CD4-positive, alpha-beta T cell treated with Interleukin-12 subunit alpha and Interleukin-12 subunit beta, for 1 hour (primary cell): ENCODE results near the gene SYNDIG1.

Experiments
- DNase-seq: peaks from one replicate; pipeline ENCODE4 v3.0.0-alpha.2; 2020

Gene SYNDIG1

GRCh38 chr20:24699321-24700165, 230.1 kb downstream of the SYNDIG1 start:
- DNase-seq, result no peak

- DNase-seq, result no peak
Measured at GRCh38 chr20:24700166-24700860, 230.9 kb downstream of the SYNDIG1 start.

- DNase-seq, result no peak
Measured at GRCh38 chr20:24701027-24701426, 231.6 kb downstream of the SYNDIG1 start.

DNA sequence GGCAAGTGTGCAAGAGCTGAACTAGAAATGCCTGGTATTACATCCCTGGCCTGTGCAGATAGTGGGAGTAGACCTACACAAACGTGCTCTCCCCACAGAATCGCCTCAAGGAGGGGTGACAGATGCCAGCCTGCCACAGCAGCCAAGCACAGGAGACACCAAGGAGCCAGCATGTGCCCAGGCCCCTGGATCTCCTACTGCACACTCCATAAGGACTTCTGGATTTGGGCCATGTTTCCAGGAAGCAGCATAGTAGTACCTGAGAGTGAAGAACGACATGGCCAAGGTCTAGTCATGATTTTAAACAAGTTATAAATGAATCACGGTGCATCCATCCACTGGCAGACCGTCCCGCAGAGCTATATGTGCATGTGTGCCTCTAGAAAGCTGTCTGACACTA, 232.2 kb downstream of the SYNDIG1 start:
- DNase-seq, result no peak

DNA sequence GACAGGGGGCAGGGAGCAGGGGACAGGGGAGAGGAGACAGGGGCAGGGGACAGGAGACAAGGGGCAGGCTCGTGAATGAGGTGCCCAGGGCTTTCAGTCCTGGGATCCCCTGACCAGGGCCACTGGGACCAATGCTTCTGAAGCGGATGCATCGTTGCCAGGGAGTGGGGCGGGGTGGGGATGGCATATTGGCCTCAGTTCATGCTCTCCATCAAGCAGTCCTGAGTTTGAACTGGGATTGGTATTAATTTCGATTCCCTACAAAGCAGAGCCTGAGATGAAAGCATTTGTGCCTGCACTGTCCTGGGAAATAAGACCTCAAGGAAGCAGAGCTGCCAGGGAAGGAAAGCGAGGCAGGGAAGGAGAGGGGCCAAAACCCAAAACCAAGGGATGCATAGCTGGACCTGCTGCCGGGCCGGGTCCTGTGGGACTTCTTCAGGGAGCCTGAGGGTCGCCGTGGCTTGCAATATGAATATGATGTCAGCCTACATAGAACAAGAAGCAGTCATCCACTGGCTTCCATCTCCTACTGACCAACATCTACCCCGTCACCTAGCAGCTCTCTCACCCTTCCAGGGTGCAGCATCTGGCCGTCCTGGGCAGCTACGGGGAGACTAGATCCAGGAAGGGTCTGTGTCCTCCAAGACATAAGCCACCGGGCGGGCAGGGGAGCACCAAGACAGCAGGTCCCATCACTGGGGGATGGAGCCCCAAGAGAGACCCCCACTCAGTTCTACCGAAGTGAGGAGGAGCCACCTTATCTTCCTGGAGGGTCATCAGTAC, 233.3 kb downstream of the SYNDIG1 start:
- no peak for DNase-seq

DNA sequence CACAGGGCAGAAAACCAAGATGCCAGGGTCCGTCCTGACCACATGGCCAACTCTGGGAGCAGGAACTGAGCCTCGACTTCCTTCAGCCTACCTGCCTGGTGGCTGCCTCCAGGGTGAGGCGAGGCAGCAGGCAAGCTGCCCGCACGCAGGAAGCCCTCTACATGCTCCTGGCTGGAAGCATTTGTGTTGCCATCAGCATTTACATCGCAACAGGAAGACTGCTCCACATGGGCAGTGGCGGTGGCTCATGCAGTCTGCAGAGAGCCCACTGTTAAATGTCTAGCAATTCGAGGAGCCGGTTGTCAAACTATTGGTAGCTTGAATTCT, 233.8 kb downstream of the SYNDIG1 start:
- no peak for DNase-seq

- no peak for DNase-seq
Measured at GRCh38 chr20:24704899-24705298, 235.5 kb downstream of the SYNDIG1 start.

GRCh38 chr20:24705486-24705885, 236.1 kb downstream of the SYNDIG1 start:
- DNase-seq, result no peak

DNA sequence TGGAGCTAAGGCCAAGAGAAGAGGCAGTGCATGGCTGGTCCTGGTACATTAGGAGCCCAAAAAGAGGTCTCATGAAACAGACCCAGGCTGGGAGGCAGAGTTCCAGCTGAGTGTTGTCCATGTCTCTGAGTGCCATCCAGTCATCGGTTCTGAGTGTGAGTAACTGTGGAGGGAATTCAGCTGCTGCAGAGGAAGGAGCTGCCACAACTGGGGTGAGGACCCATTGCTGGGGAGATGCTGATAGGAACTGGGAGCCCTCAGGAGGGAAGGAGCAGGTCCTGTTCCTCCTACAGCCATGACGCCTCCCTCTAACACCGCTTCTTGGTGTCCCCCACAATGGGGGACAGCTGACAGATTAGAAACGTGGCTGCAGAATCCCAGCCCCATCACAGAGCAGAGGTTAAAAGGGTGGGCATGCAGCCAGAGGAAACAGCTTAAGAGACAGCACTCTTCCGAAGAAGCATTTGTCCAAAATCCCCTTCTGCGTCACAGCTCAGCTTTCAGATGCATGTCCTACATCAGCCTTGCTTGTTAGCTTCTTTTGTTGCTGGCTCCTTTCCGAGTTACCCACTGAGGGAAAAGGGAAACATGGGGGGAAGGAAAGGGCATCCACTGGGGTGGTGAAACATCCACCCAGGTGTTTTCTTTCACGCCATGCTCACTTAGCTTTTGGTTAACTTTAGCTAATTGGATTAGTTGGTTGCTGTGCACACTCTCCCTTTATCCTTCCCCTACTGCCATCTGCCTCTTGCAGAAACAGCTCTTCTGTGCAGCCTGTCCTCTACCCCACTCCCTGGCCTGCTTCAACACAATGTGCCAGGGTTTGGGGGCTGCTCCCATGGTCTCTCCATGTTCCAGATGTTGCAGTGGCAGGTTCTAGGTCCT, 239.2 kb downstream of the SYNDIG1 start:
- DNase-seq, result no peak
